ENCODE measurements around the gene PIM1.

Gene PIM1

GRCh38 chr6:37169496-37170272, at the start of gene PIM1:
Gene PIM1 (plus strand): TSS chr6:37170152. CDS start chr6:37170576, 424 bp downstream.
- H3K4me3 ChIP-seq (replicated peaks in 1 of 2; ENCODE audit: low read depth in 2 of 2, low read length in 2 of 2), result peak within 1 kb of the TSS; percentile 87 to 95
- TF ChIP-seq CTCF (IDR thresholded peaks at IDR 0.05; ENCODE audit: low read depth, low read length), result no peak
- DNase-seq (ENCODE audit: low read depth in 2 of 2), result peak; percentile 98 to 99

GRCh38 chr6:37121556-37121955, 48.4 kb upstream of the PIM1 start:
- TF ChIP-seq CTCF (IDR thresholded peaks at IDR 0.05; ENCODE audit: low read depth, low read length), result no peak
- no peak for DNase-seq (ENCODE audit: low read depth in 2 of 2)
- H3K4me3 ChIP-seq (replicated peaks in 1 of 2; ENCODE audit: low read depth in 2 of 2, low read length in 2 of 2), result no peak overlapping the region

GRCh38 chr6:37122861-37123260, 47.1 kb upstream of the PIM1 start:
- no peak for TF ChIP-seq CTCF (IDR thresholded peaks at IDR 0.05; ENCODE audit: low read depth, low read length)
- no peak for DNase-seq (ENCODE audit: low read depth in 2 of 2)
- H3K4me3 ChIP-seq (replicated peaks in 1 of 2; ENCODE audit: low read depth in 2 of 2, low read length in 2 of 2), result no peak overlapping the region

GRCh38 chr6:37123957-37124729, 45.8 kb upstream of the PIM1 start:
- H3K4me3 ChIP-seq (replicated peaks in 1 of 2; ENCODE audit: low read depth in 2 of 2, low read length in 2 of 2), result no peak overlapping the region
- TF ChIP-seq CTCF (IDR thresholded peaks at IDR 0.05; ENCODE audit: low read depth, low read length), result no peak

GRCh38 chr6:37125774-37126492, 44.0 kb upstream of the PIM1 start:
- no peak overlapping the region for H3K4me3 ChIP-seq (replicated peaks in 1 of 2; ENCODE audit: low read depth in 2 of 2, low read length in 2 of 2)
- no peak for TF ChIP-seq CTCF (IDR thresholded peaks at IDR 0.05; ENCODE audit: low read depth, low read length)
- no peak for DNase-seq (ENCODE audit: low read depth in 2 of 2)

More at GRCh38 chr6:37123957-37124729, 45.8 kb upstream of the PIM1 start:
- DNase-seq (ENCODE audit: low read depth in 2 of 2), result no peak

GRCh38 chr6:37126493-37126958, 43.4 kb upstream of the PIM1 start:
- no peak overlapping the region for H3K4me3 ChIP-seq (replicated peaks in 1 of 2; ENCODE audit: low read depth in 2 of 2, low read length in 2 of 2)
- TF ChIP-seq CTCF (IDR thresholded peaks at IDR 0.05; ENCODE audit: low read depth, low read length), result no peak
- DNase-seq (ENCODE audit: low read depth in 2 of 2), result no peak

Measured in cardiac fibroblast (primary cell).